GM18511 (cell line): ENCODE results near the gene AK2.
"Not testable (repeated sequence)": the region's sequence is repeated elsewhere in the genome, so short reads cannot be mapped to it uniquely, and the experiment has no call there.

Experiments used
- ATAC-seq: cut with Tn5 transposase; IDR thresholded peaks from one replicate; pipeline ENCODE4 v1.9.1; 2021; ENCODE audit warnings: mild to moderate bottlenecking, moderate library complexity; ENCODE audit not compliant: unreplicated experiment

Gene AK2

DNA sequence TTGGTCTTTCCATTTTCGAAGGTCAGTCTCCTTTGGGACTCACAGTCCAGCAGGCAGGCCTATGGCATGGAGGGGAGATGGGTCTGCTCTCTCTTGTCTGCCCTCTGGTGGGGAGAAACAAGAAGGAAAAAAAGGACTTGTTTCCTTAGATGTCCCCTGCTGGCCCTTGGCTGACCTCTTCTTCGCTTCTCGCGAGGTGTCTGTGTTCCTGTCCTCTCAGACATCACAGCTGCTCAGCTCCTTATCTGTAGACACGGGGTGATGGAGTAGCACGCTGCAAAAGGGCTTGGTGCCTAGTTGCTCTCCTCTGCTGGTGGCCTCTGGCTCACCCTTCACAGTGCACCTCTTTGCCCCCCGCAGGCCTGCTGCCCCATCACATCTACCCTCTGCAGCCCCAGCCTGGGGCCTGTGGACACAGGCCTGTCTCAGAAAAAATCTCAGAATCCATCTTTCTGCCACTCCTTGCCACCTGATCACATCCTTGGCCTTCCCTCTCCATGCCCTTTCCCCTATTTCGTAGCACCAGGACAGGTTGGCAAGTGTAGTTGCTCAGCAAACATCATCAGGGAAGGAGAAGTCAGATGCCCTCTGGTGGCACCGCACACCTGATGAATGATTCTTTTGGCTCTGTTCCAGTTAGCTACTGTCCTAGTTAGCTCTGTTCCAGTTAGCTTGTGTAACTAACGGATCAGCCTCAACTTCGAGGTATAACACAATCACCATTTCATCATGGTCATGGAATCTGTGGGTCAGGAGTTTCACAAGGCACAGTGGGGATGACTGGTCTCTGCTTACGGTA, 18.7 kb upstream of the AK2 start:
- ATAC-seq, result no peak

DNA sequence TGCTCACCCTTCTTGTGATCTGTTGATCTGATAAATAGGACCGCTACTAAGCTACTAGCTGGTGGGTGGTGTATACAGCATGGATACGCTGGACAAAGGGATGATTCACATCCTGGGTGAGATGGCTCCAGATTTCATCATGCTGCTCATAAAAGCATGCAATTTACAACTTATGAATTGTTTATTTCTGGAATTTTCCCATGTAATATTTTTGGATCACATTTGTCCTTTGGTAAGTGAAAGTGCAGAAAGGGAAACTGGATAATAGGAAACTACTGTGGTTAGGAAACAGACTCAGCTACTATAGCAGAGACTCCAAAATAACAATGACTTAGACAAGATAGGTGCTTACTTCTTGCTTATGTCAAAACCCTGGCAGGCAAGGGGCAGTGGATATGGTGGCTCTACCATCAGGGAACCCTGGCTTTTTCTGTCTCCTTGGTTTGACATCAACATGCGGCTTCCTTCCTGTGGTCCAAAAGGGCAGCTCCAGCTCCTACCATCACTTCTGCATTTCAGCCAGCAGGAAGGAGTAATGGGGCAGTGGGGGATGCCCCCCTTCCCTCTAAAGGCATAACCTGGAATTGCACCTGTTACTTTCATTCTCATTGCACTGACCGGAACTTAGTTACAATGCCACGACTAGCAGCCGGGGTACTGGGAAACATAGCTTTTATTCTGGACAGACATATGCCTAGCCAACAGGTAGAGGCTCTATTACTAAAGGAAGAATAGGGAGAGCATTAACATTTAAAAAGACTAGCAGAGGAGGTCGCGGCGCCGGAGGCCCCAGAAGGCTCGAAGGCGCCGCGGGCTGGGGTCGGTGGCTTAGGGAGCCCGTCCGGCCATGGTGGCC, 13.8 kb upstream of the AK2 start:
- no peak for ATAC-seq

DNA sequence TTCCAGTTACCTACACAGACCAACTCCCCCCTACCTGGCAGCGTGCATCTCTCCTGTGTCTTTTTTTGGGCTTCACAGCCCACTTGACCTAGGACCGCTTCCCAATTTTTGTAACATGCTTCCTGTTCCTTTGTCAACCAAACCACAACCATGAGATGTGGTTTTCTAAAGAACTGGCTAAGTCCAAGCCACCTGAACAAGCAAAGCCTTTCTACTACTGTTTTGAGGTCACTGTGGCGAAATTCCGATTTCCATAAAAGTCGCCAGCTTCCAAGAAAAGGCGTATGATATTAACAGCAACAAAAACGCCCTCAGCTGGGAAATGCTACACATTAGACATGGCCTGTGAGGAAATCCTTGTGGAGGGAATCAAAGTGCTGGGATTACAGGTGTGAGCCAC, 12.7 kb upstream of the AK2 start:
- ATAC-seq, result no peak

DNA sequence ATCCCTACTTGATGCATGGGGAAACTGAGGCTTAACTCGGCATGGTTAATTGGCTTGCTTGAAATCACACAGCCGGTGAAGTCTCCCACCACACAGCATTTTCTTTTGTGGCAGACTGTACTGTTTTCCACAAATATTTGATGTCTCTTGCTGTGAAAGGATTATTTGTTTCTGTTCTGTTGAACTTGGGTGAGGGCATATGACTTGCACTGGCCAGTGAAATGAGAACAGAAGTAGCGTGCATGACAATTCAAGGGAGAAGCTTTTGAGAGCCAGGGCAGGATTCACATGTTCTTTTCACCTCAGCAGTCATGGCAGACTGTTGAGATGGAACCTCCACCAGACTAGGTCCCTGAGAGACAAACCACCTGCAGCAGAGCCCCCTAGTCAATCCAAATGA, 11.7 kb upstream of the AK2 start:
- ATAC-seq, result no peak

DNA sequence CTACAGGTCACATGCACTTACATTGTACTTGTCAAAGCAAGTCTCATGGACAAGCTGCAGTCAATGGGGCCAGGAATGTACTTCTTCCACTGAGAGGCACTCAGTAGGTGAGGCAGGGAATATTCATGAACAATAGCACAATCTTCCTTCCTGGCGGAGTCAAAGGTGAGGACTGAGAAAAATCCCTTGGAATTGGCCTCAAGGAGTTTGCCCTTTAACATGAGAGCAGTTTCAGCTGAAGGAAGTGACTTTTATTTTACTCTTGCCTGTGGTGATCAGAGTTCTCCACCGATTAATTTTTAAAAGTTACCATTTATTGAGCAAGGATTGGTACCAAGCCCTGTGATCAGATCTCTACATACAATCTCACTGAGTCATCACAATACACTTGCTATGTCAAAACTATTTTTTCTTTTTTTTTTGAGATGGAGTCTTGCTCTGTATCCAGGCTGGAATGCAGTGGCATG, 11.2 kb upstream of the AK2 start:
- no peak for ATAC-seq

DNA sequence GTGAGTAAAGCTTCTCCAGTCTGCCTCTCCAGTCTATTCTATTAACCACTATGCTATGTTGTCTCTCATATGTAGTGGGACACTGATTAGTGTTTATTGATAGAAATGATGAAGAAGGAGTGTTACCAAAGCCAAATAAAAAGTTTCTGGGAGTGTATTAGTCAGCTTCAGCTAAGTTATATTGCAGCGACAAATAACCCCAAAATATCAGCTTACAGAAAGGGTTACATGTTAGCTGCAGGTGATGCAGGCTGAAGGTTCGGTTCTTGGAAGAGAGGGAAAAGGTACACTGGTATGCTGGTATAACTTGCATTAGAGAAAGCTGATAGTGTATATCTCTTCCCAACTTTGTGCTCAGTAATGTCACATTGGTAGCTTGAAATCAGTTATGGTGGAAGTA, 10.6 kb upstream of the AK2 start:
- ATAC-seq, result no peak

DNA sequence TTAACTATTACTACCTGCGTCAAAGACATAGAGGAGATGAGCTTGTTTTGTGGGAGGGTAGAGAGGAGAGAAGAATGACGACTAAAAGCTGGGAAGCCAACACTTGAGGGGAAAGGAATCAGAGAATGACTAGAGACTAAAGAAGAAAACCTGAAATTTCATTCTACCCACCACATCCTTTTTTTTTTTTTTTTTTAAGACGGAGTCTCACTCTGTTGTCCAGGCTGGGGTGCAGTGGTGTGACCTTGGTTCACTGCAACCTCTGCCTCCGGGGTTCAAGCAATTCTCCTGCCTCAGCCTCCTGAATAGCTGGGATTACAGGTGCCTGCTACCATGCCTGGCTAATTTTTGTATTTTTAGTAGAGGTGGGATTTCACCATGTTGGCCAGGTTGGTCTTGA, 9.6 kb upstream of the AK2 start:
- not testable (repeated sequence) for ATAC-seq

DNA sequence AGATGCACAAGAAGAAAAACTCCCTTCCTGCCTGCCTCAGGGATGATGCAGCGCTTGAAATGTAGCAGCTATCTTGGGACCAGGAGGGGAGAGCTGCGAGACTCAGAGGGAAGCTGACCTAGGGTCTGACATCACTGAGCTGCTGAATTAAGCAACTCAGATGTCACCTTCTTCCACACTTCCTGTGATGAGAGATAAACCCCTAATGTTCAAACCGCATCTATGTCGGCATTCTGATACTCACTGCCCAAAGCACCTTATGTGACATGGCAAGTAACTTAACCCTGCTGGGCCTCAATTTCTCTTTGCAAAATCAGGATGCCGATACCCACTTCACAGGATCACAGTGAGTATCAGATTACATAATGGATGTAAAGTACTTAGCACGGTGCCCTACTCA, 9.1 kb upstream of the AK2 start:
- ATAC-seq, result no peak

DNA sequence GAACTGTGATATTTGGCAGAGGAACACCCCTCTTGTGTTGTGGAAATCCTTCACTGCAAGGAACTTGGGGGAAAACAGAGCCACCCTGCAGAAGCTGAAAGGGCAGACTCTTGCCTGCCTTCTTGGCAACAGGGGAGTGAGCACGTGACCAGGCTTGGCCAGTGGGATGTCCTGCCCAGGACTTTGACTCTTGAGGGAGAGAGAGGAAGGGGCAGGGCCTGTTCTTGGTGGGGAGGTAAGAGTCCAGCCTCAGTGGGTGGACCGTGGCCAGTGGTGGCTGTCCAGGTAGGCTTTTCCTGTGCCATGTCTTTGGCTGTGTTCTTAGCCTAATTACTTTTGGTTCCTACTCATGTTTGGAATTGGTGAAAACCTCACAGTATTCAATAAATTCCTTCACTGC, 8.6 kb upstream of the AK2 start:
- no peak for ATAC-seq

DNA sequence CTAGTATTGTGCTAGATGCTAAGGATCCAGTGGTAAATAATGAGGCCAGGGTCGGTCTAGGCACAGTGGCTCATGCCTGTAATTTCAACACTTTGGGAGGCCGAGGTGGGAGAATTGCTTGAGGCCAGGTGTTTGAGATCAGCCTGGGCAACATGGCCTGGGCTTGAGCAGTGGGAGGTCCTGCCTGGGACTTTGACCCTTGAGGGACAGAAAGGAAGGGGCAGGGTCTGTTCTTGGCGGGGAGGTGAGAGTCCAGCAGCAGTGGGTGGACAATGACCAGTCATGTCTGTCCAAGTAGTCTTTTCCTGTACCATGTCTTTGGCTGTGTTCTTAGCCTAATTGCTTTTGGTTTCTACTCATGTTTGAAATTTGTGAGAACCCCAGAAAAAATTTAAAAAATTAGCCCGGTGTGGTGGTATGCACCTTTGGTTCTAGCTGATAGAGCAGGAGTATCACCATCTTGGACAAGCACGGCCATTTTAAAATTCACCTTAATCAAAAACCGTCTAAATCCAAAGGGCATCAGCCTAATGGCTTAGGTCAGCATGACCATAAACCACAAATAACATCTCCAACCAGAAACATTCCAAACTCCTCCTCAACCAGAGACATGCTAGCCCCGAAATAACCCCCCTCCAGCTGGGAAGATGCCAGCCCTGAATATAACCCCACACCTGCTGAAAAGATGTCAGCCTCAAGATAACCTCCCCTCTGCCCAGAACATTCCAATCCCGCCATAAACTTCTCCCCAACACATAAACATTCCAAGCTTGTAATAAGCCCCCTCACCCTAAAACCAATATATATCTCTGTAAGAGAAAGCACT, 6.8 kb upstream of the AK2 start:
- no peak for ATAC-seq

DNA sequence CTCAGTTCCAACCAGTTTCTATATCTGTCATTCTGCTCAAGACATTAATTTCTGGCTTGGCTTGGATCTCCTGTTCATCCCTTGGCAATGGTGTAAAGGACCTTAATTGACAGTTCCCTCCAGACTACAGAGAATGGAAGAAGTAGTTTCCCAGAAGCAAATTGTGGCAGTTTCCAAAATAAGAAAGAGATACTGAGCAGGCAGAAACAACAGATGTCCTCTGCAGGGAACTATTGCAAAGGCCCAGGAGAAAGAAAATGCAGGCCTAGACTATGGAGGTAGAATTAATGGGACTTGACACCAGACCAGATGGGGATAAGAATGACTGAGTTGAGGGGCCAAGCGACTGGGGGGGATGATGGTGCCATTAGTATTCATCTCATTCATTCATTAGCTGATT, 6.1 kb upstream of the AK2 start:
- no peak for ATAC-seq

DNA sequence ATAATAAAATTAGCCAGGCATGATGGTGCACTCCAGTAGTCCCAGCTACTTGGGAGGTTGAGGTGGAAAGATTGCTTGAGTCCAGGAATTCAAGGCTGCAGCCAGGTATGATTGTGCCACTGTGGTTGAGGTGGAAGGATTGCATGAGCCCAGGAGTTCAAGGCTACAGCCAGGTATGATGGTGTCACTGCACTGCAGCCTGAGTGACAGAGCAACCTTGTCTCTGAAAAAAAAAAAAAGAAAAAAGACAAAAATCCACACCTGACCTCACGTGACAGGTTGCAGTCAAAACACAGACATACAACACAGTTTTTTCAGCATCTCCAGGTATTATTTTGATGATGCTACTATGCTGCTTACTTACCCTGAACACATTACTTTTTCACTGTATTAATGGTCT, 4.3 kb upstream of the AK2 start:
- ATAC-seq, result no peak

DNA sequence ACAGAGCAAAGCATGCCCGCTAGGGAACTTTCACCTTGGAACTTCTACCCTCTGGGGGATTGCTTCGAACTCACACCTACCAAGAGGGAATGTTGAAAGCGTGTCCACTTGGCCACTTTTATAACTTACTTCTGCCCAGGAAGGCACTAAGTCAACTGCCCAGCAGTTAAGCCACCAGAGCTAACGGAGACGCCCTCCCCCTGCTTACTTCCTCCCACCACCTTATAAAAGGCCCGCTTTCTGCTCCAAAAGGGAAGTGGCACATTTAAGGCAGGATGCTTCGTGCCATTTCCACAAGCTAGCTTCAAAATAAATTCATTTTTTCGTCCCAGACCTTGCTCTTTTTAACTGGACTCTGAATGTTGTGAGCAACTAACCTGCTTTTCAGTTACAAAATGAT, 3.2 kb upstream of the AK2 start:
- ATAC-seq, result no peak

DNA sequence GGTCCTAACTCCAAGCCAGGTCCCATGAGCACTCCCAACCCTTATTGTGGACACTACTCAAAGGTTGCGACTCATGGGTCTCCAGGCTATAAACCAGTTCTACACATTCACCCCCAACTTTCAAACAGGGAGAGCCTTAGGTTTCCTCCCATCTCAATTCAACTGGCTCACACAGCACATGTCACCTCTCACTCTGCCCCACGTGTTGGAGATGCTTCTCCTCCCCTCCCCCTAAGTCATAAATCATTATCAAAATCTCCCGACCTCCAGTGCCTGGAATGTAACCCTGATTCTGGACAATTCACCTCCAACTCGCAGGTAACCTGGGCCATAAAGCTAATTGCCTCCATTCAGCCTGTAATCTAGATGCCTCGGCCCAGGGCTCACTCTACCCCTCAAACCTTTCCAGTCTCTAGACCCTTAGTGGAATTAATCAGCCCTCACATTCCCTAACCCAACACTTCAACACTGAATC, 595 bp downstream of the AK2 start:
- ATAC-seq, result no peak

DNA sequence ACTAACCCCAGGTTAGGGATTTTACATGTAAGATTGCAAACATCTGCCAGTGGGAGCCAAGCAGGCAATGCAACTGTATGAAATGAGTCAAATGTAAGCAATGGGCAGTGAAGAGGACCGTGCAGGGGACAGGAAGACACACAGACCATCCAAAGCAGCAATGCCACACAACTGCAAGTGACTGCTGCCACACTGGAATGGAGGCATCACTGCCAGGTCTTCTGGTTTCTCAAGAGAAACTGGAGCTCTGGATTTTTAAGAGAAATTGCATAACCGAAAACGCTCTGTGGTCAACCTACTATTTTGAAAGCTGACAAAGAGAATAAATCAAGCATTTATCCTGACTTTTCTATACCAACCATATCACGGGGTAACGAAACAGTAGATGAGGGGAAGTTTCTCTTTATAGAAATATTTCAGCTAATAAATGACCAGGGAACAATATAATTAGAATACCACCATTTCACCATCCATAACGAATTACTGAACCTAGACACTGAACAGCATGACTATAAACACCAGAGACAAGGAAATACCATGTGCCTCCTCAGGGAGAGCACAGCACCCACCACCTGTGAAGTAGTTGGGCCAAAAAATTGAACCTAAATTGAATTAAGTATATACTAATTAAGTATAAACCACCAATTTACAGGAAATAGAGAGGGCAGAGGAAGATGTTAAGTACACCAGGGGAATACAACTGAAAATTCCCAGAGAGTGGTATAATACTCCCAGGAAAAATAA, 4.4 kb downstream of the AK2 start:
- ATAC-seq, result no peak

DNA sequence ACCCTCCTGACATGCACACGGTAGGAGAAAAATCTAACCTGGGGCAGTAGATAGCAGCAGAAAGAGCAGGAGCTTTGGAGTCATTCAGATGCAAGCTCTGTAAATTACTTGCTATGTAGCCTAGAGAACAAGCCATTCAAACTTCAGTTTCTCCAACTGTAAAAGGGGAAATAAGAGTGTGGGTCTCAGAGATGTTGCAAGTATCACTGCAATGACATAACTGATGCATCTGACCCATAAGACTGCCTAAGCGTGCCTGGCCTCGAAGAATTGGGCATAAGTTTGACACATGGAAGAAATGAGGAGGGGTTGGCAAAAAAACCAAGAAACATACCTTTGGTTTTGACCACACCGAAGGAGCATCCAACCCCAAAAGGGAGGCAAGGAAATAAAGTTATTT, 5.2 kb downstream of the AK2 start:
- no peak for ATAC-seq

DNA sequence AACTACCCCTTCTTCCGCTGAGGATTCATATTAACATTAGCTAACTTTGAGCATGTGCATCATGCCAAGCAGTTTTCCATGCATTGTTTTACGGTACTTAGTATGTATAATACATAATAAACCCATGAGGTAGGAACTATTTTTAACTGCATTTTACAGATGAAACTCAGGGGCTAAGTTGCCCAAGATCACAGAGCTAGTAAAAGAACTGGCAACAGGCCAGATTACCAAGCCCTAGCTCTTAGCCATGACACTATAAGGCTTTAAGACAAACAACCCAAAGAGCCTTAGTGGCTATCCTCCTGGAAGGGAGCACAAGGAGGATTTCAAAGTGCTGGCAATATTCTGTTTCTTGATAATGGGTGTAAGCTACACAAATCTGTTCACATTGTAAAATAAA, 6.1 kb downstream of the AK2 start:
- ATAC-seq, result no peak

DNA sequence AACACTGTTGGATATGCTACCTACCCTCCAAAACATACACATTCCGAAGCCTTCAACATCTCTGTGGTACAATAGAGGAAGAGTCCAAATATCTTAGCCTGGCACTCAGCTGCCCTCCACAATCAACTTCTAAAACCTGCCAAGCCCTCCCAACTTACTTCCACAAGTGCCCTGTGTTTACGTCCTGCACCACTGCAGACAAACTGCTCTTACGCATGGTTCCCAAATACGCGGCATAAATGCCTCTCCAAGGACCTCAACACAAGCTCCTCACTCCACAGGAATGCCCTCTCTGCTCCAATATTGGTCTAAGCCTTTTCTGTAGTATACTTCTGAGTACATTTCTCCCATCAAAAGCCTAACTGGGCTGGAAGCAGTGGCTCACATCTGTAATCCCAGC, 6.8 kb downstream of the AK2 start:
- ATAC-seq, result no peak

DNA sequence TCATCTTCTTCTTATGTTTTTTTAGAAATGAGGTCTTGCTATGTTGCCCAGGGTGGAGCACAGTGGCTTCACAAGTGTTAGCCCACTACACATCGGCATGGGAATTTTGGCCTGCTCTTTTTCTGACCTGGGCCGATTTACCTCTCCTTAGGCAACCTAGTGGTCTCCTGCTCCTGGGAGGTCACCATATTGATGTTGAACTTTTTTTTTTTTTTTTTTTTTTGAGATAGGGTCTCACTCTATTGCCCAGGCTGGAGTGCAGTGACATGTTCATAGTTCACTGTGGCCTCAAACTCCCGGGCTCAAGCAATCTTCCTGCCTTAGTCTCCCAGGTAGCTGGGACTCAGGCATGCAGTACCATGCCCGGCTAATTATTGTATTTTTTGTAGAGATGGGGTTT, 7.5 kb downstream of the AK2 start:
- no peak for ATAC-seq

DNA sequence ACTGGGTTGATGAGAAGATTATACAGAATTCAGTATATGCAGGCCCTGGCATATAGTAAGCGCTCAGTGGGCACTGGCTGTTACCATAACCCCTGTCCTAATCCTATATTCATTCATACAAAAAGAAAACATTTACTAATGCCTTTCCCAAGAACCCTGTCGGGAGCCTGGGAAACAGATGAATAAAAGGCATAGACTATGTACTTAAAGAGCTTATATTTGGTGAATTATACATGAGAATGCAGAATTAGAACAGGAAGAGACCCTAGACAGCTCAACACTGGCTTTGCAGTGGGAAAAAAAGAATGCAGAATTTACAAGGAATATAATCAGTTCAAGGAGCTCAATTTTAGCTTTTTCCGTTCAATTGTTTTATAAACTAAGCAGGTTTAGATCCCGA, 10.9 kb downstream of the AK2 start:
- ATAC-seq, result no peak

DNA sequence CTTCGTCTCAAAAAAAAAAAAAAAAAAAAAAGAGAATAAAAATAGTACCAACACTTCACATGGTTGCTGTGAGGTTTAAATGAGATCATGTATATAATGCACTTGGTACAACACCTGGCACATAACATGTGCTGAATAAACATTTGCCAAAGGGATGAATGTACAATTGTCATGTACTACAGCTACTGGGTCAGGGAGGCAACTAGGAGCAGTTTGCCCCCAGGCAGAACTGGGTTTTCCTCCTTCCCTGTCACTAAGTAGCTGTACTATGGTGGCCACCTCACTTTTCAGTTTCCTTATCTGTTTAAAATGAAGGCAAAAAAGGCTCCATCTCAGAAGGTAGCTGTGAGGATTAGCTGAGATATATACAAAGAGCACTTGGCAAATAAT, 11.5 kb downstream of the AK2 start:
- no peak for ATAC-seq
